Stomach (tissue), 9 donors: ENCODE results near the gene LLGL1. TPM values are rescaled to one million over a fixed set of nuclear protein-coding genes. Genes with fewer than 3 reads are reported as not detected.

Source experiments
- DNase-seq, 2 donors: peaks; one replicate each; pipeline versions ENCODE4 v3.0.0 to v3.0.0-alpha.2; 2013 to 2019
- H3K27ac ChIP-seq, 5 donors: fragments of 200-600 bp in 4 of 5; sonication (generic) in 4 of 5; one replicate each; pipeline ENCODE4 v1.5.1; 2013 to 2019; ENCODE audit warnings: mild to moderate bottlenecking in 1 of 5, moderate library complexity in 1 of 5
- H3K27me3 ChIP-seq, 3 donors: fragments of 200-600 bp; sonication (generic); one replicate each; pipeline ENCODE4 v1.5.1; 2017 to 2019; ENCODE audit warnings: mixed run types in 1 of 3
- H3K36me3 ChIP-seq, 4 donors: fragments of 200-600 bp; sonication (generic); 1 replicate in 3 of 4; 2 replicates in 1 of 4; pipeline ENCODE4 v1.5.1; 2016 to 2019
- H3K4me1 ChIP-seq, 4 donors: fragments of 200-600 bp; sonication (generic); one replicate each; pipeline ENCODE4 v1.5.1; 2016 to 2019
- H3K4me3 ChIP-seq, 4 donors: fragments of 200-600 bp; sonication (generic) in 3 of 4; one replicate each; pipeline ENCODE4 v1.5.1; 2016 to 2019; ENCODE audit warnings: mild to moderate bottlenecking in 1 of 4
- H3K9me3 ChIP-seq, 4 donors: fragments of 200-600 bp; sonication (generic); one replicate each; pipeline ENCODE4 v1.5.1; 2016 to 2019
- EP300 ChIP-seq: sonication (generic); formaldehyde crosslinking; IDR thresholded peaks from one replicate; pipeline ENCODE4 v1.6.1; 2017; ENCODE audit warnings: antibody characterized with exemption
- POLR2A ChIP-seq, 4 donors: fragments of 450-650 bp; IDR thresholded peaks; one replicate each; pipeline ENCODE4 v1.6.1; 2016; ENCODE audit warnings: antibody characterized with exemption in 4 of 4, control low read depth in 2 of 4, mild to moderate bottlenecking in 1 of 4, moderate library complexity in 1 of 4
- POLR2AphosphoS5 ChIP-seq, 3 donors: sonication (generic); formaldehyde crosslinking; IDR thresholded peaks; one replicate each; pipeline ENCODE4 v1.6.1; 2016; ENCODE audit warnings: antibody characterized with exemption in 3 of 3
- WGBS, 5 donors: extraction: QIAGEN DNeasy Blood & Tissue Kit in 3 of 5; methylation state at CpG; one replicate each; pipeline versions ENCODE4 v1.1.5 to v1.1.7; 2013 to 2018; 5-methylcytosine and 5-hydroxymethylcytosine counted together
- intact Hi-C: fragments of 100-400 bp; cut with DNase I; formaldehyde crosslinking; loops from one replicate; pipeline ENCODE4 v1.15.1; 2023; ENCODE audit warnings: low total_unique reads
- polyA plus RNA-seq, 3 donors: library from polyadenylated mRNA; stranded (reverse); fragments of 200-250 nt; gene quantifications; one replicate each; pipeline ENCODE4 v1.2.3, GENCODE V29; 2013
- total RNA-seq, 5 donors: library from RNA; depleted of rRNA; stranded (reverse); fragments of >200 nt; gene quantifications; one replicate each; pipeline versions ENCODE4 v1.1.0 to v1.2.3, GENCODE V29; 2014 to 2016
- TF ChIP-seq, protein P1 (sequence below), 7 experiments: fragments of 450-650 bp in 4 of 7; fragments of 200-600 bp in 3 of 7; sonication (generic) in 3 of 7; IDR thresholded peaks; one replicate each; pipeline ENCODE4 v1.5.1; 2016 to 2019; ENCODE audit warnings: antibody characterized with exemption in 7 of 7, control low read depth in 2 of 7, mild to moderate bottlenecking in 1 of 7
- donor health status: healthy with polysubstance abuse.
- donor health status: Bipolar disorder and iron deficiency.
- donor health status: healthy.

LLGL1 gene
- total and polyA plus RNA-seq, 8 donors = 5.2 to 19.7 (median 9.6) TPM

GRCh38 chr17:18257268-18257981, 32.0 kb downstream of the LLGL1 start:
- WGBS, 5 donors = 12 to 17% (median 14%) methylated on average over 18 of the region's 18 CpGs
- peak; percentile 73 to 79 for DNase-seq
- intact Hi-C loops = no loop called here
- peak overlapping the region; percentile 79 to 99 (median 80) for H3K4me3 ChIP-seq
- peaks cover 36 to 55% (median 52%) of the 10 kb centered on the region in 4 donors for H3K4me1 ChIP-seq
- no peak for TF ChIP-seq POLR2A (IDR thresholded peaks at IDR 0.05)
- TF ChIP-seq, protein P1, sequence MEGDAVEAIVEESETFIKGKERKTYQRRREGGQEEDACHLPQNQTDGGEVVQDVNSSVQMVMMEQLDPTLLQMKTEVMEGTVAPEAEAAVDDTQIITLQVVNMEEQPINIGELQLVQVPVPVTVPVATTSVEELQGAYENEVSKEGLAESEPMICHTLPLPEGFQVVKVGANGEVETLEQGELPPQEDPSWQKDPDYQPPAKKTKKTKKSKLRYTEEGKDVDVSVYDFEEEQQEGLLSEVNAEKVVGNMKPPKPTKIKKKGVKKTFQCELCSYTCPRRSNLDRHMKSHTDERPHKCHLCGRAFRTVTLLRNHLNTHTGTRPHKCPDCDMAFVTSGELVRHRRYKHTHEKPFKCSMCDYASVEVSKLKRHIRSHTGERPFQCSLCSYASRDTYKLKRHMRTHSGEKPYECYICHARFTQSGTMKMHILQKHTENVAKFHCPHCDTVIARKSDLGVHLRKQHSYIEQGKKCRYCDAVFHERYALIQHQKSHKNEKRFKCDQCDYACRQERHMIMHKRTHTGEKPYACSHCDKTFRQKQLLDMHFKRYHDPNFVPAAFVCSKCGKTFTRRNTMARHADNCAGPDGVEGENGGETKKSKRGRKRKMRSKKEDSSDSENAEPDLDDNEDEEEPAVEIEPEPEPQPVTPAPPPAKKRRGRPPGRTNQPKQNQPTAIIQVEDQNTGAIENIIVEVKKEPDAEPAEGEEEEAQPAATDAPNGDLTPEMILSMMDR (IDR thresholded peaks at IDR 0.05) = no peak
- TF ChIP-seq POLR2AphosphoS5 (IDR thresholded peaks at IDR 0.05) = no peak
- no peak for TF ChIP-seq EP300
- H3K9me3 ChIP-seq = no peaks in the 10 kb centered on the region
- peaks cover 27 to 44% (median 41%) of the 10 kb centered on the region in 4 donors for H3K36me3 ChIP-seq
- peak overlapping the region; percentile 94 to 98 (median 97) for H3K27ac ChIP-seq
- no peaks in the 10 kb centered on the region for H3K27me3 ChIP-seq

DNA sequence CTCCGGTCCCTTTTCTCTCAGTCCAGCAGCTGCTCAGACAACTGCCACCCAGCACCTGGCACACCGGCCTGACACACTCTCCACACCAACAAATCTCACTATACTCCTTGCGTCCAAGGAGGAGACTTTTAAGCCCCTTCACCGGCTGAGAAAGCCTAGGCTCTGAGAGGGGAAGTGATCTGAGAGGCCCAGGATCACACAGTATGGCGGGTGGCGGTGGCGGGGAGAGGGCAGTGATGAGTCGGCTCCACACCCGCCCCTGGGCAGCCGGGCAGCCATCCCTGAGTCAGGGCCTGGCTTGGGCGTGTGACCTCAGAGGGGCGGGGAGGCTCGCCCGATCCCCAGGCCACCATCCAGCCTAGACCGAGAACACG, 32.5 kb downstream of the LLGL1 start:
- H3K4me1 ChIP-seq = peaks cover 41 to 61% (median 57%) of the 10 kb centered on the region in 4 donors
- H3K36me3 ChIP-seq = peaks cover 23 to 40% (median 38%) of the 10 kb centered on the region in 4 donors
- DNase-seq = peak; percentile 74 to 75
- H3K4me3 ChIP-seq = peak overlapping the region; percentile 79 to 99 (median 80)
- no peaks in the 10 kb centered on the region for H3K9me3 ChIP-seq
- no peaks in the 10 kb centered on the region for H3K27me3 ChIP-seq
- H3K27ac ChIP-seq = peak overlapping the region; percentile 94 to 98 (median 97)
- intact Hi-C loops = no loop called here
- TF ChIP-seq POLR2A (IDR thresholded peaks at IDR 0.05) (no peak), POLR2AphosphoS5 (IDR thresholded peaks at IDR 0.05) (peak in 2 of 3 donors; percentile 18 to 31)
- WGBS, 5 donors = 0 to 3% (median 1%) methylated on average over 7 to 16 of the region's 16 CpGs

- H3K27ac ChIP-seq = peak within 1 kb of the TSS; percentile 94 to 98 (median 97)
- peak; percentile 24 to 81 (median 80) for TF ChIP-seq POLR2AphosphoS5 (IDR thresholded peaks at IDR 0.05)
- TF ChIP-seq, protein P1 (IDR thresholded peaks at IDR 0.05) = no peak
- TF ChIP-seq EP300 = no peak
- no peak for TF ChIP-seq POLR2A (IDR thresholded peaks at IDR 0.05)
- intact Hi-C loops = no loop called here
- 0 to 1% (median 0%) methylated on average over 21 to 71 of the region's 71 CpGs; no CpG with 5 or more reads in 1 of the 5 donors for WGBS, 5 donors
- DNase-seq = peak; percentile 61 to 84
- no peaks in the 10 kb centered on the region for H3K9me3 ChIP-seq
- peaks cover 19 to 40% (median 38%) of the 10 kb centered on the region in 4 donors for H3K36me3 ChIP-seq
- H3K27me3 ChIP-seq = no peaks in the 10 kb centered on the region
- peak within 1 kb of the TSS; percentile 79 to 99 (median 80) for H3K4me3 ChIP-seq
- peaks cover 41 to 62% (median 59%) of the 10 kb centered on the region in 4 donors for H3K4me1 ChIP-seq
Observed at GRCh38 chr17:18258356-18259038, 33.1 kb downstream of the LLGL1 start, which contains the start of gene FLII. Gene FLII, minus strand, starts transcription at chr17:18258738. Its CDS starts 48 bp downstream, at chr17:18258690.

DNA sequence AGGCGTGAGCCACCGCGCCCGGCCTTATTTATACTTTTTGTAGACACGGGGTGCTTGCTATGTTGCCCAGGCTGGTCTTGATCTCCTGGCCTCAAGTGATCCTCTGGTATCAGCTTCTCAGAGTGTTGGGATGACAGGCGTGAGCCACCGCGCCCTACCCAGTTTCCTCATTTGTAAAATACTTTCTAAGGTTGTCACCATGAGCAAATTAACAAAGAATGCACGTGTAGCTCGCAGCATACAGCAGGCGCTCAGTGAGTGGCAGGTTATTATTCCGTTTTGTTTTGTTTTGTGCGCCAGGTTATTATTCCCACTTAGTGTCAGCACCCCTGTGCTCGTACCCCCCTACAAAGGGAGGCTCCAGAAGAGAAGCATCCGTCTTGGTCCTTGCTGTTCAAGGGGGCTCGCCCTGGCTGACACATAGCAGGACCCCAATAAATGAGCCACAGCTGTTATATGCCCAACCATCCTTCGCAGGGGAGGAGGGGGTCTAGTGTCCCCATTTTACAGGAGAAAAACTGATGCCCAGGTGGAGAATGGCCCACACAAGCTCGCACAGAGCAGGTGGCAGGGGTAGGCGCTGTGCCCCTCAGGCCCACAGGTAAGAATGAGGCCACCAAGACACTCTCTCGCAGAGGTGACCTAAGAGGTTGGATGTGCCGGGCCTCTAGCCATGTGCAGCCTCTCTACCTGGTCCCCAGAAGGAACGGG, 34.3 kb downstream of the LLGL1 start:
- peaks cover 41 to 62% (median 59%) of the 10 kb centered on the region in 4 donors for H3K4me1 ChIP-seq
- 59 to 62% (median 60%) methylated on average over 20 to 22 of the region's 22 CpGs for WGBS, 5 donors
- intact Hi-C loops = loop anchor here (10.0 kb wide), 1 partner anchor 55 kb away; the partner anchor contains the start of genes SMCR8 and TOP3A
- peak overlapping the region; percentile 84 to 94 (median 92) for H3K4me3 ChIP-seq
- peak overlapping the region; percentile 9 to 98 (median 95) for H3K27ac ChIP-seq
- peaks cover 19 to 40% (median 38%) of the 10 kb centered on the region in 4 donors for H3K36me3 ChIP-seq
- H3K9me3 ChIP-seq = no peaks in the 10 kb centered on the region
- TF ChIP-seq, protein P1 (IDR thresholded peaks at IDR 0.05) = no peak
- TF ChIP-seq POLR2AphosphoS5 (IDR thresholded peaks at IDR 0.05) = no peak
- TF ChIP-seq POLR2A (IDR thresholded peaks at IDR 0.05) = no peak
- TF ChIP-seq EP300 = no peak
- no peaks in the 10 kb centered on the region for H3K27me3 ChIP-seq
- DNase-seq = no peak
